Retinal pigment epithelial cell (primary cell): Measurements from ENCODE around the gene DUOX2.

Experiments used
- DNase-seq: peaks from one replicate; pipeline ENCODE4 v3.0.0-alpha.2; 2010; ENCODE audit warnings: low read depth
- H3K4me3 ChIP-seq: 2 replicates; pipeline ENCODE4 v1.5.1; 2011; ENCODE audit warnings: mild to moderate bottlenecking, low read length, control low read depth, moderate library complexity
- CTCF ChIP-seq: conservative IDR thresholded peaks from 2 replicates; pipeline ENCODE4 v1.5.1; 2011; ENCODE audit warnings: low read depth, low read length, control low read depth, inconsistent platforms

The DUOX2 gene

GRCh38 chr15:45114751-45115085, 746 bp upstream of the DUOX2 start:
- TF ChIP-seq CTCF = no peak
- no peak for DNase-seq
- no peak overlapping the region for H3K4me3 ChIP-seq

- no peak for TF ChIP-seq CTCF
- no peak for DNase-seq
- no peak overlapping the region for H3K4me3 ChIP-seq
These were observed 487 bp downstream of the DUOX2 start for GRCh38 chr15:45113380-45113990.

GRCh38 chr15:45112591-45113379, 1.2 kb downstream of the DUOX2 start:
- H3K4me3 ChIP-seq = no peak overlapping the region
- no peak for TF ChIP-seq CTCF
- no peak for DNase-seq

- no peak for DNase-seq
- H3K4me3 ChIP-seq = no peak overlapping the region
- TF ChIP-seq CTCF = no peak
These were observed 1.8 kb downstream of the DUOX2 start for GRCh38 chr15:45112143-45112590.

GRCh38 chr15:45111390-45112142, 2.4 kb downstream of the DUOX2 start:
- no peak for DNase-seq
- TF ChIP-seq CTCF = no peak
- no peak overlapping the region for H3K4me3 ChIP-seq

- no peak for DNase-seq
- no peak overlapping the region for H3K4me3 ChIP-seq
- peak; percentile 35 for TF ChIP-seq CTCF
These were observed 3.6 kb downstream of the DUOX2 start for GRCh38 chr15:45110256-45110820.
